GM18505 (cell line): ENCODE results near the gene COBL.

ENCODE experiments used
- ATAC-seq: cut with Tn5 transposase; IDR thresholded peaks from one replicate; pipeline ENCODE4 v1.9.1; 2021; ENCODE audit not compliant: unreplicated experiment
- POLR2A ChIP-seq: IDR thresholded peaks from 4 replicates; pipeline ENCODE4 v1.6.1; 2011; ENCODE audit warnings: borderline replicate concordance; ENCODE audit not compliant: insufficient read depth, insufficient read length; ENCODE audit errors: extremely low read depth

The COBL gene

GRCh38 chr7:51317582-51317910, 937 bp upstream of the COBL start:
- no peak for ATAC-seq

GRCh38 chr7:51316262-51316665, 345 bp downstream of the COBL start:
- TF ChIP-seq POLR2A, result no peak
- no peak for ATAC-seq

More at GRCh38 chr7:51317582-51317910, 937 bp upstream of the COBL start:
- no peak for TF ChIP-seq POLR2A

- ATAC-seq, result no peak
- TF ChIP-seq POLR2A, result no peak
Measured at GRCh38 chr7:51315393-51316261, 982 bp downstream of the COBL start.

- no peak for ATAC-seq
- no peak for TF ChIP-seq POLR2A
Measured at GRCh38 chr7:51314726-51315125, 1.9 kb downstream of the COBL start.

GRCh38 chr7:51313738-51314425, 2.7 kb downstream of the COBL start:
- no peak for ATAC-seq
- no peak for TF ChIP-seq POLR2A

- no peak for TF ChIP-seq POLR2A
- no peak for ATAC-seq
Measured at GRCh38 chr7:51312951-51313737, 3.5 kb downstream of the COBL start.

- ATAC-seq, result no peak
- TF ChIP-seq POLR2A, result no peak
Measured at GRCh38 chr7:51311166-51311565, 5.4 kb downstream of the COBL start.

GRCh38 chr7:51310131-51310583, 6.5 kb downstream of the COBL start:
- no peak for TF ChIP-seq POLR2A
- no peak for ATAC-seq

GRCh38 chr7:51309361-51310130, 7.1 kb downstream of the COBL start:
- ATAC-seq, result no peak
- TF ChIP-seq POLR2A, result no peak

- ATAC-seq, result no peak
- TF ChIP-seq POLR2A, result no peak
Measured at GRCh38 chr7:51308696-51309095, 7.9 kb downstream of the COBL start.

- ATAC-seq, result no peak
- no peak for TF ChIP-seq POLR2A
Measured at GRCh38 chr7:51308265-51308664, 8.3 kb downstream of the COBL start.

- TF ChIP-seq POLR2A, result no peak
- ATAC-seq, result no peak
Measured at GRCh38 chr7:51307651-51308210, 8.9 kb downstream of the COBL start.
